NOMO-1 (cell line): ENCODE measurements around the gene HCLS1.

Experiments used
- DNase-seq, 2 experiments: peaks; one replicate each; lab custom pipeline; 2025; ENCODE audit not compliant: unreplicated experiment in 2 of 2; lab: John Stamatoyannopoulos, UW

HCLS1 gene

GRCh38 chr3:121658716-121659435 is 1.8 kb downstream of the HCLS1 start:
- DNase-seq, result no peak

- no peak for DNase-seq
These were observed 6.0 kb downstream of the HCLS1 start for GRCh38 chr3:121654493-121655385.

GRCh38 chr3:121651684-121652083 is 9.0 kb downstream of the HCLS1 start:
- no peak for DNase-seq

- no peak for DNase-seq
These were observed 11.1 kb downstream of the HCLS1 start for GRCh38 chr3:121649645-121650044.

- no peak for DNase-seq
These were observed 12.3 kb downstream of the HCLS1 start for GRCh38 chr3:121648219-121648958.

GRCh38 chr3:121645054-121645453 is 15.6 kb downstream of the HCLS1 start:
- DNase-seq, result no peak

- DNase-seq, result no peak
These were observed 17.9 kb downstream of the HCLS1 start for GRCh38 chr3:121642601-121643314.

GRCh38 chr3:121641127-121641526 is 19.6 kb downstream of the HCLS1 start:
- no peak for DNase-seq

- no peak for DNase-seq
These were observed 22.8 kb downstream of the HCLS1 start for GRCh38 chr3:121637922-121638321.

GRCh38 chr3:121630355-121630754 is 30.3 kb downstream of the HCLS1 start:
- DNase-seq, result no peak

- DNase-seq, result no peak
These were observed 31.1 kb downstream of the HCLS1 start for GRCh38 chr3:121629601-121630000.

- no peak for DNase-seq
These were observed 33.1 kb downstream of the HCLS1 start for GRCh38 chr3:121627622-121628021.

- DNase-seq, result no peak
These were observed 33.5 kb downstream of the HCLS1 start for GRCh38 chr3:121627211-121627610.

GRCh38 chr3:121626495-121626894 is 34.2 kb downstream of the HCLS1 start:
- DNase-seq, result no peak

GRCh38 chr3:121624147-121624899 is 36.4 kb downstream of the HCLS1 start:
- DNase-seq, result no peak

GRCh38 chr3:121621491-121621890 is 39.2 kb downstream of the HCLS1 start:
- DNase-seq, result no peak

- DNase-seq, result no peak
These were observed 41.0 kb downstream of the HCLS1 start for GRCh38 chr3:121619691-121620090.

- no peak for DNase-seq
These were observed 54.6 kb downstream of the HCLS1 start for GRCh38 chr3:121606106-121606505.

GRCh38 chr3:121604759-121605158 is 55.9 kb downstream of the HCLS1 start:
- DNase-seq, result no peak

GRCh38 chr3:121601212-121601812 is 59.4 kb downstream of the HCLS1 start:
- no peak for DNase-seq
